ENCODE data around the gene FAM161B.

FAM161B gene

DNA sequence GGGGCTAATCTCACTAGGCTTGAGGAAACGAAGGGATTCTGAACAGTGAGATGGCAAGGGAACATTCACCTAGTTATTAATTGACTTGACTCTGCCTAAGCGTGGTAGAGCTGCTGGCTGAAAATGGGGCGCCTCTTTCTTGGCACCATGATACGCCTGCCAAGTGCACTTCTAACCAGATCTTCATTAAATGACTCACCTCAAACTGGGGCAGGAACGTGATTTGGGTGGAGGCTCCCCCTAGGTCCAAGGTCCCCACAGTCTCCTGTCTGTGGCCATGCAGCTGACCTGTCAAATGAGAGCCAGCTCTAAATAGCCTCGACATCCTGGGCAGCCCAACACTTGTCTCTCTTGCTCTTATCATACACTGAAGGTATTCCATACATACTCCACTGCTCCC, 26.2 kb upstream of the FAM161B start:
- no peaks in the 10 kb centered on the region for H3K27me3 ChIP-seq (ENCODE audit: insufficient read depth, low read length)
- H3K4me3 ChIP-seq (ENCODE audit: low read length): no peak overlapping the region
- WGBS: 94% methylated on average over 6 of the region's 6 CpGs
- H3K9ac ChIP-seq (ENCODE audit: low read depth, low read length): no peak overlapping the region
- 0 out of 2 replicates have a peak, but pooled peaks cover 6% of the 10 kb centered on the region for H3K36me3 ChIP-seq (ENCODE audit: insufficient read depth, low read length)
- H3K27ac ChIP-seq (ENCODE audit: low read depth, low read length): no peak overlapping the region
- no peaks in the 10 kb centered on the region for H3K4me1 ChIP-seq (ENCODE audit: insufficient read depth, low read length)
- H3K9me3 ChIP-seq (ENCODE audit: insufficient read depth, low read depth, low read length): no peaks in the 10 kb centered on the region

DNA sequence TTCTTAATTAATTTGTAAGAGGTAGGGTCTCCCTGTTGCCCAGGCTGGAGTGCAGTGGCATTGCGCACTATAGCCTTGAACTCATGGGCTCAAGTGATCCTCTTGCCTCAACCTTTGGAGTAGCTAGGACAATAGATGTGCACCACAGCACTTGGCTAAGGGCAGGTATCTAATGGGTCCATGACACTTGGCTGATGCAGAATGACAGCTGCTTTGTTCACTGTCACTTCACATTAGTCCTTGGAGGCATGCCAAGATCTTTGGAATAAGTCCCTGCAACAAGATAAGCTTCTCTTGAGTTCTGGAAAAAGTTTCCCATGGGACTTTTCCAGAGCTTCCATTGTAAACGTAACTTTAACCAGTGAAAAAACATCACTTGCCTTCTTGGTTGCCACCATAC, 23.6 kb upstream of the FAM161B start:
- 88% methylated on average over 2 of the region's 2 CpGs for WGBS
- H3K4me3 ChIP-seq (ENCODE audit: low read length): no peak overlapping the region
- H3K27me3 ChIP-seq (ENCODE audit: insufficient read depth, low read length): no peaks in the 10 kb centered on the region
- H3K36me3 ChIP-seq (ENCODE audit: insufficient read depth, low read length): peaks cover 16% of the 10 kb centered on the region
- H3K9me3 ChIP-seq (ENCODE audit: insufficient read depth, low read depth, low read length): no peaks in the 10 kb centered on the region
- no peak overlapping the region for H3K27ac ChIP-seq (ENCODE audit: low read depth, low read length)
- no peaks in the 10 kb centered on the region for H3K4me1 ChIP-seq (ENCODE audit: insufficient read depth, low read length)
- H3K9ac ChIP-seq (ENCODE audit: low read depth, low read length): no peak overlapping the region

DNA sequence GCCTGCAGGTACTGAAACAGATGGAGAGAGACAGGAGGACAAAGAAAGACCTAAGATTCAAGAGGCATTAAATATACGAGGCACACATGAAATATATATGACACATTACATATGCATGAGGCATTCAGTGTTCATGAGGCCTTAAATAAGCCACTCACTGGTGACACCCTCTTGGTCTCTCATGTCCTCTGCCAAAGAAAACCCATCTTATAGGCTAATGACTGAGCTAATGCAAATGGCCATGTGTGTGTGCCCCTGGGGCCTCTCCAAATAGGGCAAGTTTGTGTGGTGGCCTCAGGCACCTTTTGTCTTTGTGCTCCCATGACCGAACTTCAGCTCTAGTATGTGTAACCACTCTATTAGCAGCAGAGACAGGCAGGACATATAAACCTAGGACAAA, 19.0 kb upstream of the FAM161B start:
- no peak overlapping the region for H3K27ac ChIP-seq (ENCODE audit: low read depth, low read length)
- H3K9ac ChIP-seq (ENCODE audit: low read depth, low read length): no peak overlapping the region
- no peaks in the 10 kb centered on the region for H3K27me3 ChIP-seq (ENCODE audit: insufficient read depth, low read length)
- no peaks in the 10 kb centered on the region for H3K9me3 ChIP-seq (ENCODE audit: insufficient read depth, low read depth, low read length)
- H3K36me3 ChIP-seq (ENCODE audit: insufficient read depth, low read length): peaks cover 26% of the 10 kb centered on the region
- H3K4me1 ChIP-seq (ENCODE audit: insufficient read depth, low read length): no peaks in the 10 kb centered on the region
- 98% methylated on average over 2 of the region's 2 CpGs for whole genome bisulfite sequencing
- H3K4me3 ChIP-seq (ENCODE audit: low read length): no peak overlapping the region

DNA sequence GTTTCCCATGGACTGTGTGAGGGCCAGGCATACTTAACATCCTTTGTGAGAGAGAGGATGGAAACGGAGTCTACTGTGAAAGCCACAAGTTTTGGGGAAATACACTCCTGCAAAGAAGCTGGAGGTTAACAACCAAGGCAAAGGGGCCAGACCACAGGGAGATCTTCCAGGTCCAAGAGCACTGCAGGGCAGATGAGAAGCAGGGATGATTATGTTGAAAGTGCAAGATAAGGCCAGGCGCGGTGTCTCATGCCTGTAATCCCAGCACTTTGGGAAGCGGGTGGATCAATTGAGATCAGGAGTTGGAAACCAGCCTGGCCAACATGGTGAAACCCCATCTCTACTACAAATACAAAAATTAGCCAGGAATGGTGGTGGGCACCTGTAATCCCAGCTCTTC, 15.3 kb upstream of the FAM161B start:
- Histone ChIP-seq H3K36me3 (ENCODE audit: insufficient read depth, low read length) (peaks cover 59% of the 10 kb centered on the region), H3K4me1 (ENCODE audit: insufficient read depth, low read length) (no peaks in the 10 kb centered on the region), H3K27me3 (ENCODE audit: insufficient read depth, low read length) (no peaks in the 10 kb centered on the region), H3K27ac (ENCODE audit: low read depth, low read length) (no peak overlapping the region), H3K9me3 (ENCODE audit: insufficient read depth, low read depth, low read length) (no peaks in the 10 kb centered on the region), H3K9ac (ENCODE audit: low read depth, low read length) (no peak overlapping the region), H3K4me3 (ENCODE audit: low read length) (no peak overlapping the region)
- WGBS: over 99% methylated on average over 4 of the region's 4 CpGs

DNA sequence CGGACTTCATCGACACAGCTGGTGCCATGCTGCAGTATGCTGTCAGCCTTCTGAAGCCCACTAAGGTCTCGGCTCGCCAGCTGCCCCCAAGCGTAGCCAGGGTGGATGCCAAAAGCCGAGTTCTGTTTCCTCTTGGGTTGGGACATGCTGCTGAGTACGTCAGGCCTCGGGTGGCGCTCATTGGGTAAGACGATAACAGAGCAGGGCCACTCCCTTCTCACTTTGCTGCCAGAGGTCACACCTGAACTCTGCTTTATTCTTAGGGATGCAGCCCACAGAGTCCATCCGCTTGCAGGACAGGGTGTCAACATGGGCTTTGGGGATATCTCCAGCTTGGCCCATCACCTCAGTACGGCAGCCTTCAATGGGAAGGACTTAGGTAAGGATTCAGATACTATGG, 11.3 kb upstream of the FAM161B start:
- Histone ChIP-seq H3K27ac (ENCODE audit: low read depth, low read length) (no peak overlapping the region), H3K27me3 (ENCODE audit: insufficient read depth, low read length) (no peaks in the 10 kb centered on the region), H3K36me3 (ENCODE audit: insufficient read depth, low read length) (peaks cover 72% of the 10 kb centered on the region), H3K4me3 (ENCODE audit: low read length) (no peak overlapping the region), H3K9ac (ENCODE audit: low read depth, low read length) (no peak overlapping the region), H3K4me1 (ENCODE audit: insufficient read depth, low read length) (no peaks in the 10 kb centered on the region), H3K9me3 (ENCODE audit: insufficient read depth, low read depth, low read length) (no peaks in the 10 kb centered on the region)
- WGBS: 96% methylated on average over 12 of the region's 12 CpGs

DNA sequence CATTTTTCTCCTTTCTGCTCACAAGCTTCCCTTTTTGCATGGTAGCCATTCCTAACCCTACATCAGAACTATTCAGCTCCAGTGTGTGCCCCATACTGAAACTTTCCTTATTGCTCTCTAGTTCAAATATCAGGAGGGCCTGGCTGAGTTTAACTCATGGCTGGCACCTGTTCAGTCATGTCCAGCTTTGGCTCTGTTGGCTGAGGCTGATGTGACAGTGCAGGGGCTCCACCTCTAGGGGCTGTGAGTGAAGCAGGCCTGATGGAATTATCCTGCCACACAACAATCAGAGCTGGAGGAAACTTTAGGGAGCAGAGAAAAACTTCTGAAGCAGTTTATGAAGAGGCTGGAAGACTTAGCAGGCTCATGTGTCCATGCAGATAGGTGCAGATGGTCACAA, 8.7 kb upstream of the FAM161B start:
- Histone ChIP-seq H3K27ac (ENCODE audit: low read depth, low read length) (no peak overlapping the region), H3K36me3 (ENCODE audit: insufficient read depth, low read length) (peaks cover 78% of the 10 kb centered on the region), H3K4me3 (ENCODE audit: low read length) (no peak overlapping the region)

DNA sequence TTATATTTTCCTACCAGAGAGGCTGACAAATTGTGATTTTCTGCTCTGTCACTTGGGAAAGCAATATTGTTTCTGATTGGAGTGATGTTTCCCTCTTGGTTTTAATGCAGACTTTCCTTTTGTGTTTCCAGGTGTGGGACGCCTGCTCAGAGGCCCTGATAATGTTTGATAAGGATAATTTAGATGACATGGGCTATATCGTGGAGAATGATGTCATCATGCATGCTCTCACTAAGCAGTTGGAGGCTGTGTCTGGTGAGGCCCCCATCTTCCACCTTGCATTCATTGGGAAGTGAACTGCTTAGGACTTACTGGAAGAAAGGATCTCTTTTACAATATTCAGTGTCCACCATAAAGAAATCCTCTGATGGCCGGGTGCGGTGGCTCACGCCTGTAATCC, 5.8 kb upstream of the FAM161B start:
- no peak overlapping the region for H3K4me3 ChIP-seq (ENCODE audit: low read length)
- peaks cover 58% of the 10 kb centered on the region for H3K36me3 ChIP-seq (ENCODE audit: insufficient read depth, low read length)
- H3K9ac ChIP-seq (ENCODE audit: low read depth, low read length): no peak overlapping the region
- H3K27me3 ChIP-seq (ENCODE audit: insufficient read depth, low read length): no peaks in the 10 kb centered on the region
- no peak overlapping the region for H3K27ac ChIP-seq (ENCODE audit: low read depth, low read length)
- no peaks in the 10 kb centered on the region for H3K4me1 ChIP-seq (ENCODE audit: insufficient read depth, low read length)
- H3K9me3 ChIP-seq (ENCODE audit: insufficient read depth, low read depth, low read length): no peaks in the 10 kb centered on the region
- 95% methylated on average over 5 of the region's 5 CpGs for WGBS

More for the DNA sequence above, 8.7 kb upstream of the FAM161B start:
- Histone ChIP-seq H3K9ac (ENCODE audit: low read depth, low read length) (no peak overlapping the region), H3K9me3 (ENCODE audit: insufficient read depth, low read depth, low read length) (no peaks in the 10 kb centered on the region), H3K4me1 (ENCODE audit: insufficient read depth, low read length) (no peaks in the 10 kb centered on the region), H3K27me3 (ENCODE audit: insufficient read depth, low read length) (no peaks in the 10 kb centered on the region)

DNA sequence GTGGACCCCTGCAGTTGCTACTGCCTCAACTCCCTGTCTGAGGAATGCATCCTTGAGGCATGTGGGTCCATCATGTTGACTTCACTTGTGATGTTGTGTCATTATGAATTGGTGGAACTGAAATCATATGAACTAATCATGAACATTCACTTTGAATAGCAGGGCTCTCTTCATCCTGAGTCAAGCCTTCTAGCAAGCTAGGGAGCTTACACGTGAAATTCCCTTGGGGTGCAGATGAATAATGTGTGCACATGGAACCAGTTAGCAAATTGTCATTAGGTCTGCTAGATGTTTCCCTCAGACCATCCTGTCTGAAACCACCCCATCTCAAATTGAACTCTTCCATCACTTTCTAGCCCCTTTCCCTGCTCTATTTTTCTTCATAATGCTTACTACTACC, 3.8 kb upstream of the FAM161B start:
- 92% methylated on average over 1 of the region's 1 CpG for WGBS
- H3K4me1 ChIP-seq (ENCODE audit: insufficient read depth, low read length): no peaks in the 10 kb centered on the region
- H3K4me3 ChIP-seq (ENCODE audit: low read length): no peak overlapping the region
- no peaks in the 10 kb centered on the region for H3K9me3 ChIP-seq (ENCODE audit: insufficient read depth, low read depth, low read length)
- H3K27ac ChIP-seq (ENCODE audit: low read depth, low read length): no peak overlapping the region
- H3K9ac ChIP-seq (ENCODE audit: low read depth, low read length): no peak overlapping the region
- H3K36me3 ChIP-seq (ENCODE audit: insufficient read depth, low read length): peaks cover 40% of the 10 kb centered on the region
- H3K27me3 ChIP-seq (ENCODE audit: insufficient read depth, low read length): no peaks in the 10 kb centered on the region

DNA sequence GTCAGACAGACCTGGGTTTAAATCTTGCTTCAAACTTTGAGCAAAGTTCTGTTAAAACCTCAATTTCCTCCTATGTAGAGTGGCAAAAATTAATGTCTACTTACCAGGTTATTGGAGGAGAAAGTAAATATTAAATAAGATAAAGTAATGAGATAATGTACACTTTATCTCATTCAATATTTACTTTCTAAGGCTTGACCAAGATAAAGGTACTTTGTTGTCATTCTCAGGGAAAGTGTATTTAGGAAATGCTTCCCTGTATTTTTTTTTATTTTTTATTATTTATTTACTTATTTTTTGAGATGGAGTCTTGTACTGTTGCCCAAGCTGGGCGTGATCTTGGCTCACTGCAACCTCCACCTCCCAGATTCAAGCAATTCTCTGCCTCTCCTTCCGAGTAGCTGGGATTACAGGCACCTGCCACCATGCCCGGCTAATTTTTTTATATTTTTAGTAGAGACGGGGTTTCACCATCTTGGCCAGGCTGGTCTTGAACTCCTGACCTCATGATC, 4.7 kb downstream of the FAM161B start:
- H3K9ac ChIP-seq (ENCODE audit: low read depth, low read length): no peak overlapping the region
- H3K4me1 ChIP-seq (ENCODE audit: insufficient read depth, low read length): no peaks in the 10 kb centered on the region
- H3K9me3 ChIP-seq (ENCODE audit: insufficient read depth, low read depth, low read length): no peaks in the 10 kb centered on the region
- H3K36me3 ChIP-seq (ENCODE audit: insufficient read depth, low read length): no peaks in the 10 kb centered on the region
- no peak overlapping the region for H3K4me3 ChIP-seq (ENCODE audit: low read length)
- 91% methylated on average over 4 of the region's 4 CpGs for WGBS
- H3K27me3 ChIP-seq (ENCODE audit: insufficient read depth, low read length): no peaks in the 10 kb centered on the region; the same call in 1 of the 2 replicates
- no peak overlapping the region for H3K27ac ChIP-seq (ENCODE audit: low read depth, low read length)

DNA sequence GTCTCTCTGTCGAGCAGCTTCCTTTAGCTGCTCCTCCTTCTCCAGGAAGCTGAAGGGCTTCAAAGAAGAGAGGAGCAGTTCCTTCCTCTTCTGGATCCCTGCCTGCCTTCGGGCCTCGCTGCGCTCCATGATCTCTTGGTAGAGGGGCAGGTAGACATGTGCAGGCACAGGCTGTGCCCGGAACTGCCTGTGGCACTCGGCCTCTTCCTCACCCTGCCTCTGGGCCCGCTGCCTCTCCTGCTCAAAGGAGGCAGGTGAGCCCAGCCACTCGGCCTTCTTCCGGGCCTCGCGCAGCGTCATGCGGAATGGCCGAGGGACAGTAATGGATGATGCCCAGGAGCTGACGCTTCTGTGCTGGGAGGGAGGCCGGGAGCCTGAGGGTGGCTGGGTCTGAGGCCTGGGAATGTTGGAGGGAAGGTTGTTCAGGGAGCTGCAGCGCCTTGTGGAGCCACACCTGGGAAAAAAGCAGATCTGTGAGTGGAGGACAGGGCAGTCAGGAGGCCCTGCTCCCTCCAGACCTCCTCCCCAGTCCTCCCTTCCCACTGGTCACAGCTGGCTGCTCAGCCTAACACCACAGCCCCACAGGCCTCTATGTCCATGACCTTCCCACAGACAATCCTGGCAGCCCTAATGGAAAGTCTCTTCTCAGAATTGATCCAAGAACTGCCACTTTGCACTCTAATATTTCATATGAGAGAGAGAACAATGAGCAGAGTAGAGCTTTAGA, 5.3 kb downstream of the FAM161B start:
- Histone ChIP-seq H3K4me1 (ENCODE audit: insufficient read depth, low read length) (no peaks in the 10 kb centered on the region), H3K27ac (ENCODE audit: low read depth, low read length) (no peak overlapping the region), H3K9ac (ENCODE audit: low read depth, low read length) (no peak overlapping the region), H3K27me3 (ENCODE audit: insufficient read depth, low read length) (no peaks in the 10 kb centered on the region; the same call in 1 of the 2 replicates), H3K9me3 (ENCODE audit: insufficient read depth, low read depth, low read length) (no peaks in the 10 kb centered on the region), H3K36me3 (ENCODE audit: insufficient read depth, low read length) (no peaks in the 10 kb centered on the region), H3K4me3 (ENCODE audit: low read length) (no peak overlapping the region)
- 93% methylated on average over 17 of the region's 17 CpGs for WGBS

DNA sequence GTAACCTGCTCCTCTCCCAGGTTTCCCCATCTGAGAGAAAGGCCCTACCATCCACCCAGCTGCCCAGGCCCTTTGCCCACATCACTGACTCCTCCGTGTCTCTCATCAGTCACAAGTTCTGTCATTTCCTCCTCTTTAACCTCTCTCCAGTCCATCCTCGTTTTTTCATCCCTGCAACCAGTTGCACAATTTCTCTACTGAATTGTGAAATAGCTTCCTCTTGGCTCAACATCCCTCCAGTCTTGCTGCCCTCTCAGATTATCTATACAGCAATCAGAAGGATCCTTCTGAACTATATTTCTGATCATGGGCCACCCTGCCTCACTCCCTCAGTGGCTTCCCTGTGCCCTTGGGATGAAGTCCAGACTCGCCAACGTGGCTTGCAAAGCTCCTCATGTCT, 6.8 kb downstream of the FAM161B start:
- no peaks in the 10 kb centered on the region for H3K4me1 ChIP-seq (ENCODE audit: insufficient read depth, low read length)
- no peaks in the 10 kb centered on the region; the same call in 1 of the 2 replicates for H3K27me3 ChIP-seq (ENCODE audit: insufficient read depth, low read length)

DNA sequence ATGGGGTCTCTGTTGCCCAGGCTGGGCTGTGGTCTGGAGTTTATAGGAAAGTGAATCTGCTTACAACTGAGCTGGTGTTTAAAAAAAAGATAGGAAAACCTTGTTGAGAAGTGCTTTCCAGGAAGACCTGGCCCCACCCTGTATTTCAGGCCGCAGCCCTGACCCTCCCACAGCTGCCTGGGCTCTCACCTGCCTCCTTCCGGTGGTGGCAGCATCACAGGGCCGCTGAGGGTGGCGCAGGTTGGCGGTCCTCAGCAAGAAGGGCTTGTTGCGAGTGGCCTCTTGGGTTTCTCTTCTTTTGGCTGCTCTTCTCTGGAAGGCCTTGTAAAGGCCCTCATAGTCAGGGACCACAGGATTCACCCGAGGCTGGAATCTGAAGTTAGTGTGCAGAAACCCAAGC, 7.7 kb downstream of the FAM161B start:
- no peak overlapping the region for H3K9ac ChIP-seq (ENCODE audit: low read depth, low read length)
- WGBS: 90% methylated on average over 7 of the region's 7 CpGs
- H3K4me1 ChIP-seq (ENCODE audit: insufficient read depth, low read length): no peaks in the 10 kb centered on the region
- H3K27ac ChIP-seq (ENCODE audit: low read depth, low read length): no peak overlapping the region
- H3K9me3 ChIP-seq (ENCODE audit: insufficient read depth, low read depth, low read length): no peaks in the 10 kb centered on the region
- no peaks in the 10 kb centered on the region; the same call in 1 of the 2 replicates for H3K27me3 ChIP-seq (ENCODE audit: insufficient read depth, low read length)
- H3K4me3 ChIP-seq (ENCODE audit: low read length): no peak overlapping the region
- no peaks in the 10 kb centered on the region for H3K36me3 ChIP-seq (ENCODE audit: insufficient read depth, low read length)

More for the DNA sequence above, 6.8 kb downstream of the FAM161B start:
- no peaks in the 10 kb centered on the region for H3K36me3 ChIP-seq (ENCODE audit: insufficient read depth, low read length)
- no peak overlapping the region for H3K27ac ChIP-seq (ENCODE audit: low read depth, low read length)
- H3K4me3 ChIP-seq (ENCODE audit: low read length): no peak overlapping the region
- WGBS: 81% methylated on average over 4 of the region's 4 CpGs
- no peak overlapping the region for H3K9ac ChIP-seq (ENCODE audit: low read depth, low read length)
- H3K9me3 ChIP-seq (ENCODE audit: insufficient read depth, low read depth, low read length): no peaks in the 10 kb centered on the region

All from HUES64 (cell line).